Liver (tissue), 9 donors: ENCODE data around the gene HCN2. TPM values are rescaled to one million over a fixed set of nuclear protein-coding genes. Genes with fewer than 3 reads are reported as not detected.

ENCODE experiments used
- DNase-seq: peaks from one replicate; pipeline ENCODE4 v3.0.0-alpha.2; 2017; ENCODE audit warnings: low spot score
- H3K27ac ChIP-seq, 2 donors: one replicate each; pipeline ENCODE4 v1.7.0; 2013; ENCODE audit warnings: inconsistent platforms in 2 of 2, low read length in 2 of 2, control low read depth in 1 of 2, low read depth in 1 of 2, mild to moderate bottlenecking in 1 of 2
- H3K27me3 ChIP-seq, 4 donors: one replicate each; pipeline versions ENCODE4 v1.6.1 to v1.7.0; 2013; ENCODE audit warnings: low read length in 3 of 4, inconsistent platforms in 1 of 4, mild to moderate bottlenecking in 1 of 4, moderate library complexity in 1 of 4; ENCODE audit not compliant: control insufficient read depth in 4 of 4, insufficient read depth in 4 of 4
- H3K36me3 ChIP-seq, 4 donors: one replicate each; pipeline versions ENCODE4 v1.6.1 to v1.7.0; 2013; ENCODE audit warnings: low read length in 3 of 4, mild to moderate bottlenecking in 3 of 4, low read depth in 1 of 4, moderate library complexity in 1 of 4; ENCODE audit not compliant: control insufficient read depth in 4 of 4, insufficient read depth in 3 of 4
- H3K4me1 ChIP-seq, 4 donors: one replicate each; pipeline versions ENCODE4 v1.6.1 to v1.7.0; 2013; ENCODE audit warnings: low read length in 3 of 4, mild to moderate bottlenecking in 3 of 4, moderate library complexity in 1 of 4; ENCODE audit not compliant: control insufficient read depth in 4 of 4, insufficient read depth in 4 of 4
- H3K4me3 ChIP-seq, 3 donors: one replicate each; pipeline versions ENCODE4 v1.6.1 to v1.7.0; 2013; ENCODE audit warnings: low read length in 3 of 3, control low read depth in 1 of 3, low read depth in 1 of 3, mild to moderate bottlenecking in 1 of 3
- H3K9ac ChIP-seq, 2 donors: one replicate each; pipeline ENCODE4 v1.7.0; 2013; ENCODE audit warnings: low read length in 2 of 2, mild to moderate bottlenecking in 2 of 2, moderate library complexity in 2 of 2, control low read depth in 1 of 2, low read depth in 1 of 2
- H3K9me3 ChIP-seq, 4 donors: one replicate each; pipeline versions ENCODE4 v1.6.1 to v1.7.0; 2013; ENCODE audit warnings: low read length in 3 of 4; ENCODE audit not compliant: control insufficient read depth in 4 of 4
- ATF3 ChIP-seq: IDR thresholded peaks from 2 replicates; pipeline ENCODE4 v1.6.1; 2016; ENCODE audit warnings: antibody characterized with exemption
- CTCF ChIP-seq: fragments of 150-350 bp; IDR thresholded peaks from 2 replicates; pipeline ENCODE4 v1.5.1; 2017; ENCODE audit warnings: improper control_type of control experiment, low read depth, low read length; ENCODE audit not compliant: missing input control
- EGR1 ChIP-seq, 2 donors: IDR thresholded peaks; 2 replicates each; pipeline ENCODE4 v1.6.1; 2016 to 2018; ENCODE audit warnings: antibody characterized with exemption in 2 of 2, low read depth in 2 of 2
- FOXA1 ChIP-seq: IDR thresholded peaks from 2 replicates; pipeline ENCODE4 v1.6.1; 2016; ENCODE audit warnings: antibody characterized with exemption
- FOXA2 ChIP-seq: IDR thresholded peaks from 2 replicates; pipeline ENCODE4 v1.6.1; 2016; ENCODE audit warnings: antibody characterized with exemption
- GABPA ChIP-seq, 2 donors: IDR thresholded peaks in 1 of 2; conservative IDR thresholded peaks in 1 of 2; 2 replicates each; pipeline ENCODE4 v1.6.1; 2016; ENCODE audit warnings: antibody characterized with exemption in 2 of 2, mild to moderate bottlenecking in 1 of 2, moderate library complexity in 1 of 2
- HNF4A ChIP-seq, 2 donors: conservative IDR thresholded peaks; 2 replicates each; pipeline ENCODE4 v1.6.1; 2016; ENCODE audit warnings: antibody characterized with exemption in 2 of 2, mild to moderate bottlenecking in 2 of 2
- JUND ChIP-seq, 2 donors: IDR thresholded peaks; 2 replicates each; pipeline ENCODE4 v1.6.1; 2016; ENCODE audit warnings: antibody characterized with exemption in 2 of 2
- NR2F2 ChIP-seq: IDR thresholded peaks from 2 replicates; pipeline ENCODE4 v1.6.1; 2016; ENCODE audit warnings: antibody characterized with exemption
- RAD21 ChIP-seq, 2 donors: IDR thresholded peaks; 2 replicates each; pipeline ENCODE4 v1.6.1; 2016; ENCODE audit warnings: antibody characterized with exemption in 2 of 2, mild to moderate bottlenecking in 2 of 2
- REST ChIP-seq: IDR thresholded peaks from 2 replicates; pipeline ENCODE4 v1.6.1; 2016; ENCODE audit warnings: antibody characterized with exemption, mild to moderate bottlenecking
- RXRA ChIP-seq, 2 donors: IDR thresholded peaks; 2 replicates each; pipeline ENCODE4 v1.6.1; 2017 to 2018; ENCODE audit warnings: antibody characterized with exemption in 2 of 2, mild to moderate bottlenecking in 1 of 2
- SP1 ChIP-seq: IDR thresholded peaks from 2 replicates; pipeline ENCODE4 v1.6.1; 2018; ENCODE audit warnings: antibody characterized with exemption, mild to moderate bottlenecking
- TAF1 ChIP-seq: conservative IDR thresholded peaks from 2 replicates; pipeline ENCODE4 v1.6.1; 2016; ENCODE audit warnings: antibody characterized with exemption, mild to moderate bottlenecking
- YY1 ChIP-seq: IDR thresholded peaks from 2 replicates; pipeline ENCODE4 v1.6.1; 2016; ENCODE audit warnings: antibody characterized with exemption, mild to moderate bottlenecking
- WGBS: extraction: QIAGEN DNeasy Blood & Tissue Kit; methylation state at CpG from one replicate; pipeline ENCODE4 v1.1.7; 2013; 5-methylcytosine and 5-hydroxymethylcytosine counted together
- polyA plus RNA-seq, 2 donors: library from polyadenylated mRNA; stranded (reverse) in 1 of 2; unstranded in 1 of 2; fragments of 200-250 nt in 1 of 2; fragments of >200 nt in 1 of 2; fragmentation: Nextera tagmentation in 1 of 2; extraction: Ambion mirVana in 1 of 2; gene quantifications; one replicate each; pipeline versions ENCODE4 v1.2.1 to v1.2.3, GENCODE V29; 2013 to 2015
- total RNA-seq, 2 donors: library from RNA; depleted of rRNA; stranded (reverse); fragments of >200 nt; gene quantifications; one replicate each; pipeline ENCODE4 v1.2.3, GENCODE V29; 2014
- TF ChIP-seq, protein P1 (sequence below): IDR thresholded peaks from 2 replicates; pipeline ENCODE4 v1.6.1; 2016; ENCODE audit warnings: antibody characterized with exemption
- TF ChIP-seq, protein P2 (sequence below): IDR thresholded peaks from 2 replicates; pipeline ENCODE4 v1.6.1; 2016; ENCODE audit warnings: antibody characterized with exemption
- donor health status: healthy.
- donor health status: healthy.
- donor health status: healthy.
- donor health status: healthy.
- donor health status: healthy.

HCN2 gene
- total and polyA plus RNA-seq, 4 donors, result 0.05 to 0.17 (median 0.13) TPM; not detected in 1

GRCh38 chr19:643736-644135, 54.1 kb downstream of the HCN2 start:
- Histone ChIP-seq H3K4me1 (peaks cover 0 to 7% (median 4%) of the 10 kb centered on the region in 4 donors), H3K9ac (no peak overlapping the region), H3K27me3 (no peaks in the 10 kb centered on the region), H3K4me3 (no peak overlapping the region), H3K36me3 (peaks cover 0 to 29% (median 14%) of the 10 kb centered on the region in 4 donors), H3K9me3 (no peaks in the 10 kb centered on the region), H3K27ac (no peak overlapping the region)
- TF ChIP-seq EGR1 (IDR thresholded peaks at IDR 0.05; ENCODE audit: low read depth in 2 of 2) (no peak), RAD21 (IDR thresholded peaks at IDR 0.05) (no peak), YY1 (no peak), FOXA2 (no peak), GABPA (IDR thresholded peaks at IDR 0.05 in 1 of 2, conservative IDR thresholded peaks at IDR 0.05 in 1 of 2) (no peak)
- TF ChIP-seq, protein P1, sequence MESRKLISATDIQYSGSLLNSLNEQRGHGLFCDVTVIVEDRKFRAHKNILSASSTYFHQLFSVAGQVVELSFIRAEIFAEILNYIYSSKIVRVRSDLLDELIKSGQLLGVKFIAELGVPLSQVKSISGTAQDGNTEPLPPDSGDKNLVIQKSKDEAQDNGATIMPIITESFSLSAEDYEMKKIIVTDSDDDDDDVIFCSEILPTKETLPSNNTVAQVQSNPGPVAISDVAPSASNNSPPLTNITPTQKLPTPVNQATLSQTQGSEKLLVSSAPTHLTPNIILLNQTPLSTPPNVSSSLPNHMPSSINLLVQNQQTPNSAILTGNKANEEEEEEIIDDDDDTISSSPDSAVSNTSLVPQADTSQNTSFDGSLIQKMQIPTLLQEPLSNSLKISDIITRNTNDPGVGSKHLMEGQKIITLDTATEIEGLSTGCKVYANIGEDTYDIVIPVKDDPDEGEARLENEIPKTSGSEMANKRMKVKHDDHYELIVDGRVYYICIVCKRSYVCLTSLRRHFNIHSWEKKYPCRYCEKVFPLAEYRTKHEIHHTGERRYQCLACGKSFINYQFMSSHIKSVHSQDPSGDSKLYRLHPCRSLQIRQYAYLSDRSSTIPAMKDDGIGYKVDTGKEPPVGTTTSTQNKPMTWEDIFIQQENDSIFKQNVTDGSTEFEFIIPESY, result no peak
- DNase-seq, result no peak
- WGBS, result 88% methylated on average over 24 of the region's 24 CpGs

DNA sequence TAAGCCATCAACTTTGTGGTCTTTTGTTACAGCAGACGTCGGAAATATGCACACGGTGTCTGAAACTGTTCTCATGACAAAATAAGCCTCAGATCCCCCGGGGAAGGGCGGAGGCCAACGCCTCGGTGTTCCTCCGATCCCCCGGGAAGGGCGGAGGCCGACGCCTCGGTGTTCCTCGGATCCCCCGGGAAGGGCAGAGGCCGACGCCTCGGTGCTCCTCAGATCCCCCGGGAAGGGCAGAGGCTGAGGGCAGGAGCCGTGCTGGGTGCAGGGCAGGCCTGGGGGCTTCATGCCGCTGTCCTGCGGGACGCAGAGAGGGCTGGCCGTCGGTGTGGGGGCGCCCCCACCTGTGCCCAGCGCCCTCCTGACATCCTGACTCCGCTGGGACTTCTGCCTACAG, 54.7 kb downstream of the HCN2 start:
- Histone ChIP-seq H3K36me3 (peaks cover 0 to 34% (median 18%) of the 10 kb centered on the region in 4 donors), H3K4me1 (peaks cover 0 to 2% (median 2%) of the 10 kb centered on the region in 4 donors), H3K4me3 (no peak overlapping the region), H3K27ac (no peak overlapping the region), H3K9me3 (no peaks in the 10 kb centered on the region), H3K9ac (no peak overlapping the region), H3K27me3 (no peaks in the 10 kb centered on the region)
- DNase-seq, result no peak
- TF ChIP-seq, protein P2, sequence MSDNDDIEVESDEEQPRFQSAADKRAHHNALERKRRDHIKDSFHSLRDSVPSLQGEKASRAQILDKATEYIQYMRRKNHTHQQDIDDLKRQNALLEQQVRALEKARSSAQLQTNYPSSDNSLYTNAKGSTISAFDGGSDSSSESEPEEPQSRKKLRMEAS, result no peak
- TF ChIP-seq NR2F2 (no peak), SP1 (no peak), FOXA1 (no peak), REST (no peak), ATF3 (no peak), JUND (IDR thresholded peaks at IDR 0.05) (no peak), YY1 (no peak), CTCF (no peak), GABPA (IDR thresholded peaks at IDR 0.05 in 1 of 2, conservative IDR thresholded peaks at IDR 0.05 in 1 of 2) (no peak), RXRA (IDR thresholded peaks at IDR 0.05) (no peak), FOXA2 (no peak), HNF4A (conservative IDR thresholded peaks at IDR 0.05) (no peak), RAD21 (IDR thresholded peaks at IDR 0.05) (no peak), TAF1 (no peak)
- TF ChIP-seq, protein P1, result no peak
- 79% methylated on average over 28 of the region's 28 CpGs for WGBS
